GM18526 (cell line): Measurements from ENCODE around the gene RND1.

Experiments used
- POLR2A ChIP-seq: IDR thresholded peaks from 3 replicates; pipeline ENCODE4 v1.6.1; 2011; ENCODE audit not compliant: insufficient read length; ENCODE audit errors: extremely low read depth

Gene RND1

GRCh38 chr12:48817873-48818830 is 47.5 kb downstream of the RND1 start, which contains the start of gene CACNB3:
CACNB3 (plus strand) TSS chr12:48818496; CDS start chr12:48818930, 434 bp downstream.
- no peak for TF ChIP-seq POLR2A

GRCh38 chr12:48816143-48816854 is 49.4 kb downstream of the RND1 start:
- TF ChIP-seq POLR2A, result no peak

- TF ChIP-seq POLR2A, result peak; percentile 8
Measured at GRCh38 chr12:48815126-48816110, 50.3 kb downstream of the RND1 start.

- peak; percentile 36 for TF ChIP-seq POLR2A
Measured at GRCh38 chr12:48814262-48815125, 51.2 kb downstream of the RND1 start.

- TF ChIP-seq POLR2A, result no peak
Measured at GRCh38 chr12:48813465-48814261, 52.0 kb downstream of the RND1 start.

- TF ChIP-seq POLR2A, result no peak
Measured at GRCh38 chr12:48812389-48812788, 53.3 kb downstream of the RND1 start.

- TF ChIP-seq POLR2A, result no peak
Measured at GRCh38 chr12:48811437-48812090, 54.1 kb downstream of the RND1 start.

GRCh38 chr12:48810903-48811431 is 54.7 kb downstream of the RND1 start:
- no peak for TF ChIP-seq POLR2A

- TF ChIP-seq POLR2A, result no peak
Measured at GRCh38 chr12:48807981-48808380, 57.7 kb downstream of the RND1 start.
